Activated T-cell treated with anti-CD3 and anti-CD28 coated beads, Interleukin-2, amount 50 U/mL, for 1 hour (primary cell): ENCODE data around the gene SLC52A3.

Experiments
- DNase-seq: peaks from one replicate; pipeline ENCODE4 v3.0.0-alpha.2; 2020

SLC52A3 gene

GRCh38 chr20:764255-764654 lies 4.0 kb downstream of the SLC52A3 start:
- no peak for DNase-seq

- no peak for DNase-seq
Observed at GRCh38 chr20:761418-762381, 6.6 kb downstream of the SLC52A3 start.

- DNase-seq = peak; percentile 26
Observed at GRCh38 chr20:760751-761417, 7.4 kb downstream of the SLC52A3 start.

- DNase-seq = no peak
Observed at GRCh38 chr20:757506-757905, 10.8 kb downstream of the SLC52A3 start.

GRCh38 chr20:755941-756340 lies 12.4 kb downstream of the SLC52A3 start:
- DNase-seq = no peak

GRCh38 chr20:754904-755303 lies 13.4 kb downstream of the SLC52A3 start:
- DNase-seq = no peak

GRCh38 chr20:753897-754635 lies 14.2 kb downstream of the SLC52A3 start:
- no peak for DNase-seq

GRCh38 chr20:753136-753535 lies 15.2 kb downstream of the SLC52A3 start:
- no peak for DNase-seq

- no peak for DNase-seq
Observed at GRCh38 chr20:752291-752690, 16.0 kb downstream of the SLC52A3 start.

GRCh38 chr20:751761-752160 lies 16.5 kb downstream of the SLC52A3 start:
- no peak for DNase-seq

- DNase-seq = no peak
Observed at GRCh38 chr20:750801-751200, 17.5 kb downstream of the SLC52A3 start.

GRCh38 chr20:745683-746301 lies 22.5 kb downstream of the SLC52A3 start:
- no peak for DNase-seq

- DNase-seq = no peak
Observed at GRCh38 chr20:742156-742555, 26.1 kb downstream of the SLC52A3 start.

GRCh38 chr20:741620-742019 lies 26.7 kb downstream of the SLC52A3 start:
- DNase-seq = no peak

GRCh38 chr20:740162-740561 lies 28.1 kb downstream of the SLC52A3 start:
- no peak for DNase-seq

- no peak for DNase-seq
Observed at GRCh38 chr20:739736-740135, 28.6 kb downstream of the SLC52A3 start.

GRCh38 chr20:733861-734260 lies 34.4 kb downstream of the SLC52A3 start:
- DNase-seq = no peak

- DNase-seq = no peak
Observed at GRCh38 chr20:732727-733126, 35.6 kb downstream of the SLC52A3 start.

- no peak for DNase-seq
Observed at GRCh38 chr20:731891-732560, 36.3 kb downstream of the SLC52A3 start.

- DNase-seq = no peak
Observed at GRCh38 chr20:730005-730404, 38.3 kb downstream of the SLC52A3 start.

GRCh38 chr20:728256-728944 lies 39.9 kb downstream of the SLC52A3 start:
- DNase-seq = peak; percentile 53

GRCh38 chr20:726160-726559 lies 42.1 kb downstream of the SLC52A3 start:
- DNase-seq = no peak
